Gastrocnemius medialis (tissue), 4 donors: ENCODE measurements around the gene HIVEP2. TPM values are rescaled to one million over a fixed set of nuclear protein-coding genes. Genes with fewer than 3 reads are reported as not detected.

Experiments
- ATAC-seq, 2 donors: fragments of 150-250 bp; one replicate each; pipeline ENCODE4 v1.9.1; 2016
- DNase-seq, 2 donors: peaks; one replicate each; pipeline ENCODE4 v3.0.0-alpha.2; 2019
- H3K27ac ChIP-seq, 4 donors: fragments of 200-600 bp; sonication (generic); 1 replicate in 1 of 4; 2 replicates in 3 of 4; pipeline ENCODE4 v1.5.1; 2016 to 2018; ENCODE audit warnings: mild to moderate bottlenecking in 2 of 4, moderate library complexity in 1 of 4
- H3K27me3 ChIP-seq, 3 donors: fragments of 200-600 bp; sonication (generic) in 2 of 3; 1 replicate in 1 of 3; 2 replicates in 2 of 3; pipeline versions ENCODE4 v1.5.1 to v1.6.0; 2016 to 2019; ENCODE audit warnings: mild to moderate bottlenecking in 1 of 3, moderate library complexity in 1 of 3
- H3K36me3 ChIP-seq, 2 donors: fragments of 200-600 bp; sonication (generic) in 1 of 2; one replicate each; pipeline ENCODE4 v1.5.1; 2017 to 2018
- H3K4me1 ChIP-seq, 2 donors: fragments of 200-600 bp; sonication (generic) in 1 of 2; one replicate each; pipeline ENCODE4 v1.5.1; 2016 to 2017; ENCODE audit warnings: mild to moderate bottlenecking in 2 of 2
- H3K4me3 ChIP-seq, 4 donors: fragments of 200-600 bp; sonication (generic) in 3 of 4; 1 replicate in 1 of 4; 2 replicates in 3 of 4; pipeline ENCODE4 v1.5.1; 2016 to 2019; ENCODE audit warnings: mild to moderate bottlenecking in 2 of 4
- H3K9me3 ChIP-seq, 3 donors: fragments of 200-600 bp; sonication (generic) in 2 of 3; 1 replicate in 1 of 3; 2 replicates in 2 of 3; pipeline ENCODE4 v1.5.1; 2016 to 2019
- CTCF ChIP-seq, 5 experiments: fragments of 450-650 bp in 3 of 5; fragments of 200-600 bp in 2 of 5; sonication (generic) in 2 of 5; IDR thresholded peaks in 4 of 5; conservative IDR thresholded peaks in 1 of 5; 1 replicate in 4 of 5; 2 replicates in 1 of 5; pipeline ENCODE4 v1.5.1; 2016 to 2019; ENCODE audit warnings: antibody characterized with exemption in 5 of 5, mild to moderate bottlenecking in 3 of 5, moderate library complexity in 3 of 5
- POLR2A ChIP-seq, 2 donors: fragments of 450-650 bp; IDR thresholded peaks; one replicate each; pipeline ENCODE4 v1.6.1; 2017; ENCODE audit warnings: antibody characterized with exemption in 2 of 2, mild to moderate bottlenecking in 2 of 2, moderate library complexity in 2 of 2
- in situ Hi-C, 4 donors: fragments of 200-750 bp; cut with MboI; loops; one replicate each; pipeline versions ENCODE4 v1.15.0 to v1.8.0; 2017; ENCODE audit warnings: low sequenced_read_pairs in 4 of 4
- intact Hi-C: fragments of 100-400 bp; cut with DNase I; formaldehyde crosslinking; loops from one replicate; pipeline ENCODE4 v1.15.1; 2023; ENCODE audit warnings: low total_unique reads
- total RNA-seq, 4 donors: library from RNA; depleted of rRNA; stranded (reverse); fragments of >200 nt; gene quantifications; one replicate each; pipeline versions ENCODE4 v1.1.0 to v1.2.3, GENCODE V29; 2016

Gene HIVEP2
- total RNA-seq, 4 donors from 2014 or later: 15.9 to 29.4 (median 25.3) TPM

- no peaks in the 10 kb centered on the region for H3K9me3 ChIP-seq
- in situ Hi-C loops: no loop called here
- H3K36me3 ChIP-seq: no peaks in the 10 kb centered on the region
- peaks cover 0 to 4% of the 10 kb centered on the region in 2 donors for H3K4me1 ChIP-seq
- ATAC-seq (no peak), DNase-seq (no peak)
- no peak overlapping the region for H3K4me3 ChIP-seq
- H3K27ac ChIP-seq: no peak overlapping the region
- no peaks in the 10 kb centered on the region for H3K27me3 ChIP-seq
- TF ChIP-seq CTCF (IDR thresholded peaks at IDR 0.05 in 4 of 5, conservative IDR thresholded peaks at IDR 0.05 in 1 of 5) (no peak), POLR2A (IDR thresholded peaks at IDR 0.05) (no peak)
- intact Hi-C loops: no loop called here
Observed at GRCh38 chr6:142731611-142732010, 213.4 kb downstream of the HIVEP2 start.

- intact Hi-C loops: no loop called here
- no peak overlapping the region for H3K4me3 ChIP-seq
Observed at GRCh38 chr6:142729618-142730017, 215.4 kb downstream of the HIVEP2 start.

GRCh38 chr6:142728910-142729481 is 216.0 kb downstream of the HIVEP2 start:
- no peak for DNase-seq
- TF ChIP-seq CTCF (IDR thresholded peaks at IDR 0.05 in 4 of 5, conservative IDR thresholded peaks at IDR 0.05 in 1 of 5) (no peak), POLR2A (IDR thresholded peaks at IDR 0.05) (no peak)
- peaks cover 0 to 4% of the 10 kb centered on the region in 2 donors for H3K4me1 ChIP-seq
- H3K27ac ChIP-seq: no peak overlapping the region
- H3K9me3 ChIP-seq: no peaks in the 10 kb centered on the region
- intact Hi-C loops: no loop called here
- in situ Hi-C loops: no loop called here
- H3K4me3 ChIP-seq: peak overlapping the region in 1 of 4 donors; percentile 4
- H3K27me3 ChIP-seq: no peaks in the 10 kb centered on the region
- H3K36me3 ChIP-seq: no peaks in the 10 kb centered on the region
- no peak for ATAC-seq

More at GRCh38 chr6:142729618-142730017, 215.4 kb downstream of the HIVEP2 start:
- in situ Hi-C loops: no loop called here
- Histone ChIP-seq H3K27ac (no peak overlapping the region), H3K27me3 (no peaks in the 10 kb centered on the region), H3K9me3 (no peaks in the 10 kb centered on the region), H3K36me3 (no peaks in the 10 kb centered on the region), H3K4me1 (peaks cover 0 to 4% of the 10 kb centered on the region in 2 donors)
- TF ChIP-seq CTCF (IDR thresholded peaks at IDR 0.05 in 4 of 5, conservative IDR thresholded peaks at IDR 0.05 in 1 of 5) (no peak), POLR2A (IDR thresholded peaks at IDR 0.05) (no peak)
- no peak for DNase-seq
- no peak for ATAC-seq

DNA sequence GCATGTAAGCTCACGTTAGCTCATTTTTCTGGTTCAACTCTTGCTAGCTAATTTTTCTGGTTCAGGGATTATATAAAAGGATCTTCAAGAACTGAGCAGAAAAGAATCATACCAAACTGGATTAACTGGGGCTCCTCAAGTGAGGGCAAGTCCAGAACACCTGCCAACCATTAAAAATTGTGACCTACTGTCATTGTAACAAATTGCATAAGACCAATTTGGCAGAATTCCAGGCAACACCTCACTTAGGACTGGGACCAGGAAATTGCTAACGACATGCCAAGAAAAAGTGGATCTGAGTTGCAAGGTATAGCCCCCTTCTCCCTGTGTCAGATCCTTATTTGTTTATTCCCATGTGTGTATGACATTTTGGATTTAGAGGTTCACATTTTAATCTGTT is 216.6 kb downstream of the HIVEP2 start:
- no peak overlapping the region for H3K27ac ChIP-seq
- intact Hi-C loops (no loop called here), in situ Hi-C loops (no loop called here)
- TF ChIP-seq POLR2A (IDR thresholded peaks at IDR 0.05): no peak
- no peak for TF ChIP-seq CTCF (IDR thresholded peaks at IDR 0.05 in 4 of 5, conservative IDR thresholded peaks at IDR 0.05 in 1 of 5)
- H3K9me3 ChIP-seq: no peaks in the 10 kb centered on the region
- DNase-seq (no peak), ATAC-seq (no peak)
- peaks cover 0 to 4% of the 10 kb centered on the region in 2 donors for H3K4me1 ChIP-seq
- H3K4me3 ChIP-seq: no peak overlapping the region
- no peaks in the 10 kb centered on the region for H3K36me3 ChIP-seq
- no peaks in the 10 kb centered on the region for H3K27me3 ChIP-seq

DNA sequence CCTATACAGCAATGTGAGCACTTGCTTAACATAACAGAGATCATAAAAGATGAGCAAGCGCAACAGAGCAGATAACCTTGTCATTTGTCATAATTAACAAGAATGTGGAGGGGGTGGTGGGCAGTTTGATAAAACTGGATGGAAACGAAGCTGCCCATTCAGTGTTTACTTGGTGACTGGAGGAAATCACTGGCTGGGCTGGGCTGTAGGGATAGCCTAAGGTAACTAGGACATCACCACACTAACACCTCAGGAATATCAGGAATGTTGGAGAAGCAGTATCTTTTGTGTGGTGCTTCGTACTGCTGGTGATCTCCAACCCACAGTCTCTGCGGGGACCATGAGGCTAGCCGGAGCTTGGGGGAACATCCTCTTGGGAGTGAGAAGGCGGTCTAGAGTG is 218.4 kb downstream of the HIVEP2 start:
- Histone ChIP-seq H3K4me1 (peaks cover 0 to 4% of the 10 kb centered on the region in 2 donors), H3K27me3 (no peaks in the 10 kb centered on the region), H3K36me3 (no peaks in the 10 kb centered on the region), H3K27ac (no peak overlapping the region), H3K9me3 (no peaks in the 10 kb centered on the region), H3K4me3 (no peak overlapping the region)
- ATAC-seq (no peak), DNase-seq (no peak)
- in situ Hi-C loops: no loop called here
- TF ChIP-seq CTCF (IDR thresholded peaks at IDR 0.05 in 4 of 5, conservative IDR thresholded peaks at IDR 0.05 in 1 of 5) (no peak), POLR2A (IDR thresholded peaks at IDR 0.05) (no peak)
- intact Hi-C loops: no loop called here
